Cardiac ventricle fibroblast (primary cell): Measurements from ENCODE around the gene RNFT2. TPM values are rescaled to one million over a fixed set of nuclear protein-coding genes. Genes with fewer than 3 reads are reported as not detected.

Source experiments
- total RNA-seq: library from RNA; depleted of rRNA; stranded (reverse); fragments of >200 nt; gene quantifications from 2 replicates; pipeline ENCODE4 v1.2.3, GENCODE V29; 2015

The RNFT2 gene
- 0.78 and 3.2 TPM in 2 replicates for total RNA-seq

GRCh38 chr12:116737774-116738657, at the start of gene RNFT2, which contains the start of gene SPRING1:
Gene RNFT2 (plus strand): TSS chr12:116738315. CDS start chr12:116740498, 2,183 bp downstream.
Gene SPRING1 (minus strand): TSS chr12:116738069. CDS start chr12:116737900, 169 bp downstream.

GRCh38 chr12:116881325-116881876, 143.3 kb downstream of the RNFT2 start, which contains the start of gene HRK:
Gene HRK (minus strand): TSS chr12:116881441. CDS start chr12:116881307, 134 bp downstream.

Other genes starting within 250 kb of the RNFT2 start
- 0.24 and 0.37 TPM in 2 replicates for gene MAP1LC3B2, start 178.9 kb upstream of the RNFT2 start, total RNA-seq
- gene SPRING1, start 246 bp upstream of the RNFT2 start, total RNA-seq, result 16.6 and 17.1 TPM in 2 replicates
- gene HRK, start 143.1 kb downstream of the RNFT2 start, total RNA-seq, result not detected in 2 replicates
- gene FBXW8, start 172.6 kb downstream of the RNFT2 start, total RNA-seq, result 18.1 and 19.0 TPM in 2 replicates